H1 (cell line): ENCODE measurements around the gene XYLB. TPM values are rescaled to one million over a fixed set of nuclear protein-coding genes. Genes with fewer than 3 reads are reported as not detected.
A peak's percentile ranks its signal among the peaks of the same experiment; 100 is the strongest.

Source experiments
- CTCF ChIA-PET: fragments of 300-600 bp; sonication (Branson Sonifier 250); formaldehyde crosslinking; loops from one replicate; lab custom pipeline; 2021; ENCODE audit not compliant: partially characterized antibody; lab: Charles Lee
- POLR2A ChIA-PET: fragments of 300-600 bp; sonication (Branson Sonifier 250); formaldehyde crosslinking; loops from one replicate; lab custom pipeline; 2021; ENCODE audit warnings: inconsistent platforms; ENCODE audit not compliant: partially characterized antibody; lab: Charles Lee
- DNase-seq, 2 experiments: peaks; one replicate each; pipeline versions ENCODE4 v3.0.0 to v3.0.0-alpha.2; 2010 to 2022; ENCODE audit warnings: low spot score in 2 of 2, low read depth in 1 of 2, mixed read lengths in 1 of 2
- FAIRE-seq: peaks from 2 replicates; lab custom pipeline; 2011; peaks lifted over from hg19 to GRCh38; lab: Jason Lieb, UNC
- H2AFZ ChIP-seq: 2 replicates; pipeline ENCODE4 v1.8.1; 2012; ENCODE audit warnings: low read length, inconsistent platforms
- H2AK5ac ChIP-seq: 2 replicates; pipeline ENCODE4 v1.6.1; 2013; ENCODE audit warnings: low read depth, low read length
- H2BK120ac ChIP-seq: replicated peaks from 2 replicates; pipeline ENCODE3; 2013; ENCODE audit warnings: low read depth, low read length, inconsistent platforms
- H2BK12ac ChIP-seq: 2 replicates; pipeline ENCODE4 v1.6.1; 2013; ENCODE audit warnings: low read depth, low read length
- H2BK15ac ChIP-seq: 2 replicates; pipeline ENCODE4 v1.6.1; 2013; ENCODE audit warnings: low read length
- H2BK20ac ChIP-seq: 2 replicates; pipeline ENCODE4 v1.6.1; 2013; ENCODE audit warnings: low read length
- H2BK5ac ChIP-seq: 2 replicates; pipeline ENCODE4 v1.6.1; 2013; ENCODE audit warnings: low read depth, low read length
- H3K14ac ChIP-seq: 2 replicates; pipeline ENCODE4 v1.6.1; 2013; ENCODE audit warnings: inconsistent platforms; ENCODE audit not compliant: insufficient read length
- H3K18ac ChIP-seq: 2 replicates; pipeline ENCODE4 v1.6.1; 2013; ENCODE audit warnings: low read length; ENCODE audit errors: extremely low read depth
- H3K23ac ChIP-seq: 2 replicates; pipeline ENCODE4 v1.6.1; 2013; ENCODE audit warnings: inconsistent platforms; ENCODE audit not compliant: insufficient read length
- H3K23me2 ChIP-seq: 2 replicates; pipeline ENCODE4 v1.6.1; 2013; ENCODE audit warnings: low read depth, low read length
- H3K27ac ChIP-seq: 2 replicates; pipeline ENCODE4 v1.6.1; 2011; ENCODE audit warnings: low read depth, low read length, inconsistent platforms
- H3K27me3 ChIP-seq, 4 experiments: replicated peaks in 1 of 4; 1 replicate in 1 of 4; 2 replicates in 3 of 4; pipeline versions ENCODE4 v1.6.1 to v1.8.1; 2011 to 2013; ENCODE audit warnings: low read length in 3 of 4, mild to moderate bottlenecking in 3 of 4, inconsistent platforms in 2 of 4, mixed read lengths in 2 of 4, moderate library complexity in 1 of 4; ENCODE audit not compliant: control insufficient read depth in 3 of 4, insufficient read depth in 3 of 4; ENCODE audit errors: extremely low read depth in 1 of 4
- H3K36me3 ChIP-seq, 4 experiments: 2 replicates each; pipeline versions ENCODE4 v1.6.1 to v1.8.1; 2011 to 2013; ENCODE audit warnings: mild to moderate bottlenecking in 4 of 4, low read length in 3 of 4, moderate library complexity in 2 of 4, control low read depth in 1 of 4, inconsistent platforms in 1 of 4; ENCODE audit not compliant: insufficient read depth in 4 of 4, control insufficient read depth in 2 of 4
- H3K4ac ChIP-seq: replicated peaks from 2 replicates; pipeline ENCODE3; 2013; ENCODE audit warnings: low read length, low read depth, mixed read lengths, inconsistent platforms; ENCODE audit not compliant: insufficient read length
- H3K4me1 ChIP-seq, 4 experiments: replicated peaks in 1 of 4; 1 replicate in 1 of 4; 2 replicates in 3 of 4; pipeline versions ENCODE4 v1.6.1 to v1.8.1; 2011 to 2013; ENCODE audit warnings: low read length in 3 of 4, inconsistent platforms in 2 of 4, mixed read lengths in 1 of 4; ENCODE audit not compliant: insufficient read depth in 4 of 4, control insufficient read depth in 3 of 4
- H3K4me2 ChIP-seq, 2 experiments: 2 replicates each; pipeline versions ENCODE4 v1.6.1 to v1.8.1; 2011 to 2013; ENCODE audit warnings: low read depth in 2 of 2, low read length in 2 of 2, control low read depth in 1 of 2, inconsistent platforms in 1 of 2, mild to moderate bottlenecking in 1 of 2; ENCODE audit not compliant: insufficient read depth in 1 of 2
- H3K4me3 ChIP-seq, 4 experiments: fragments of 200-600, 300-600 bp in 1 of 4; sonication (generic), shearing (Covaris generic), sonication (Bioruptor Twin) in 1 of 4; 2 replicates each; pipeline versions ENCODE4 v1.5.1 to v1.8.1; 2011 to 2016; ENCODE audit warnings: low read length in 4 of 4, low read depth in 3 of 4, control low read depth in 2 of 4, inconsistent platforms in 2 of 4, mild to moderate bottlenecking in 2 of 4, mixed read lengths in 1 of 4, moderate library complexity in 1 of 4; ENCODE audit not compliant: insufficient read depth in 2 of 4; ENCODE audit errors: extremely low read depth in 1 of 4
- H3K56ac ChIP-seq: replicated peaks from 2 replicates; pipeline ENCODE3; 2013; ENCODE audit warnings: low read depth, mild to moderate bottlenecking, mixed read lengths, low read length, inconsistent platforms; ENCODE audit not compliant: insufficient read length
- H3K79me1 ChIP-seq: 2 replicates; pipeline ENCODE4 v1.6.1; 2013; ENCODE audit warnings: low read depth, low read length, control low read depth
- H3K79me2 ChIP-seq, 2 experiments: 2 replicates each; pipeline versions ENCODE4 v1.6.1 to v1.8.1; 2012 to 2013; ENCODE audit warnings: low read length in 2 of 2, mild to moderate bottlenecking in 2 of 2, inconsistent platforms in 1 of 2; ENCODE audit not compliant: insufficient read depth in 2 of 2, control insufficient read depth in 1 of 2
- H3K9ac ChIP-seq, 4 experiments: replicated peaks in 1 of 4; 1 replicate in 1 of 4; 2 replicates in 3 of 4; pipeline versions ENCODE4 v1.6.1 to v1.8.1; 2011 to 2013; ENCODE audit warnings: low read depth in 3 of 4, low read length in 3 of 4, control low read depth in 2 of 4, mild to moderate bottlenecking in 2 of 4, moderate library complexity in 2 of 4, inconsistent platforms in 1 of 4; ENCODE audit errors: extremely low read depth in 1 of 4
- H3K9me3 ChIP-seq, 2 experiments: 2 replicates each; pipeline versions ENCODE4 v1.6.1 to v1.8.1; 2012 to 2013; ENCODE audit warnings: mild to moderate bottlenecking in 2 of 2, moderate library complexity in 2 of 2, control low read depth in 1 of 2, inconsistent platforms in 1 of 2, low read depth in 1 of 2, low read length in 1 of 2, mixed read lengths in 1 of 2; ENCODE audit not compliant: insufficient read depth in 2 of 2
- H4K20me1 ChIP-seq, 2 experiments: replicated peaks in 1 of 2; 2 replicates each; pipeline versions ENCODE3 to v1.8.1; 2011 to 2013; ENCODE audit warnings: inconsistent platforms in 2 of 2, low read length in 2 of 2, mild to moderate bottlenecking in 1 of 2; ENCODE audit not compliant: insufficient read depth in 2 of 2, control insufficient read depth in 1 of 2
- H4K5ac ChIP-seq: 2 replicates; pipeline ENCODE4 v1.6.1; 2013; ENCODE audit warnings: low read length, low read depth, mixed read lengths, inconsistent platforms; ENCODE audit not compliant: insufficient read length
- H4K8ac ChIP-seq: 2 replicates; pipeline ENCODE4 v1.8.0; 2013; ENCODE audit warnings: mild to moderate bottlenecking, moderate library complexity, low read length, inconsistent platforms; ENCODE audit not compliant: insufficient read depth; ENCODE audit errors: extremely low read depth
- H4K91ac ChIP-seq: replicated peaks from 2 replicates; pipeline ENCODE3; 2013; ENCODE audit warnings: low read length, mixed read lengths, inconsistent platforms; ENCODE audit not compliant: insufficient read length
- ASH2L ChIP-seq: fragments of 200-600, 300-600 bp; sonication (generic); IDR thresholded peaks from one replicate; pipeline ENCODE4 v1.7.1; 2017; ENCODE audit warnings: low read length
- JUN ChIP-seq: IDR thresholded peaks from 2 replicates; pipeline ENCODE4 v1.6.1; 2011; ENCODE audit warnings: low read depth, mild to moderate bottlenecking, improper control_type of control experiment, low read length
- KDM4A ChIP-seq: IDR thresholded peaks from one replicate; pipeline ENCODE4 v1.7.1; 2012; ENCODE audit warnings: low read depth, mild to moderate bottlenecking, moderate library complexity, low read length, inconsistent platforms; ENCODE audit not compliant: severe bottlenecking
- WGBS, 2 experiments: shearing (Covaris generic) in 1 of 2; methylation state at CpG; one replicate each; pipeline versions ENCODE4 v1.1.6 to v1.1.7; 2013 to 2015; ENCODE audit warnings: low lambda C conversion rate in 2 of 2, mixed read lengths in 2 of 2, inconsistent platforms in 1 of 2, low coverage in 1 of 2, missing lambda C conversion rate in 1 of 2; ENCODE audit not compliant: insufficient replicate concordance in 2 of 2, insufficient coverage in 1 of 2, insufficient read length in 1 of 2; ENCODE audit errors: extremely low coverage in 1 of 2, missing lambda C conversion rate in 1 of 2; 5-methylcytosine and 5-hydroxymethylcytosine counted together
- polyA plus RNA-seq, 7 experiments: library from polyadenylated mRNA; depleted of rRNA in 3 of 7; stranded (reverse) in 5 of 7; unstranded in 2 of 7; fragments of >200 nt in 5 of 7; fragments of 200-250 nt in 2 of 7; gene quantifications; 1 replicate in 5 of 7; 2 replicates in 1 of 7; 4 replicates in 1 of 7; pipeline versions ENCODE4 v1.2.1 to v1.2.3, GENCODE V29; 2011 to 2013; ENCODE audit warnings: missing spikeins in 2 of 7, mixed read lengths in 2 of 7
- total RNA-seq: library from RNA; stranded (reverse); fragmentation: NEBNext Ultra II Directional; extraction: Animal tissue kit (Norgen Biotek cat#: 25700); gene quantifications from 2 replicates; pipeline ENCODE4 v1.2.1, GENCODE V29; 2021

Gene XYLB
- total and polyA plus RNA-seq, 2 of the 8 experiments (the other 6 are each of a cell fraction or from before 2014, with no cell fraction given), result 1.7 to 5.5 TPM

- H3K23me2 ChIP-seq, result no peaks in the 10 kb centered on the region; the same call in 1 of the 2 replicates
- H3K36me3 ChIP-seq, result no peaks in the 10 kb centered on the region
- no peak overlapping the region for H3K4me2 ChIP-seq
- no peaks in the 10 kb centered on the region for H3K79me1 ChIP-seq
- ChIA-PET CTCF (interaction anchor here (0.7 to 1.1 kb wide), 3 partner anchors 14 to 375 kb away, joined by 3 to 4 read pairs (median 3); no protein-coding TSS in a partner anchor), POLR2A (no interaction called here)
- H3K9me3 ChIP-seq, result no peaks in the 10 kb centered on the region
- no peaks in the 10 kb centered on the region for H3K79me2 ChIP-seq
- H4K5ac ChIP-seq, result no peak overlapping the region
- H3K14ac ChIP-seq, result no peak overlapping the region
- no peak overlapping the region for H3K9ac ChIP-seq
- no peak overlapping the region for H2BK12ac ChIP-seq
- no peak overlapping the region for H2BK120ac ChIP-seq
- H3K27me3 ChIP-seq, result no peaks in the 10 kb centered on the region
- WGBS, 2 experiments, result 86% methylated on average over 3 of the region's 3 CpGs; no CpG with 5 or more reads in 1 of the 2 experiments
- H4K8ac ChIP-seq, result no peak overlapping the region
- H3K4me1 ChIP-seq, result peaks cover 0 to 4% (median 0%) of the 10 kb centered on the region in 4 experiments; a peak in 3 of 7 replicates
- no peak overlapping the region for H2BK15ac ChIP-seq
- H2AK5ac ChIP-seq, result no peak overlapping the region
- H2BK20ac ChIP-seq, result no peak overlapping the region
- no peak overlapping the region for H3K4ac ChIP-seq
- H3K4me3 ChIP-seq, result no peak overlapping the region
- no peaks in the 10 kb centered on the region for H4K20me1 ChIP-seq
- no peak overlapping the region for H4K91ac ChIP-seq
- no peak overlapping the region for H2AFZ ChIP-seq
- H3K23ac ChIP-seq, result no peak overlapping the region
- no peak overlapping the region for H2BK5ac ChIP-seq
- no peak overlapping the region for H3K56ac ChIP-seq
- DNase-seq (peak in 1 of 2 experiments; percentile 20), FAIRE-seq (no peak)
- H3K27ac ChIP-seq, result no peak overlapping the region
- no peak overlapping the region for H3K18ac ChIP-seq
- TF ChIP-seq KDM4A (no peak), JUN (no peak), ASH2L (no peak)
Measured at GRCh38 chr3:38312356-38312755, 34.2 kb upstream of the XYLB start.
